ENCODE measurements around the gene NEDD9. TPM values are rescaled to one million over a fixed set of nuclear protein-coding genes. Genes with fewer than 3 reads are reported as not detected.
A peak's percentile ranks its signal among the peaks of the same experiment; 100 is the strongest.

Gene NEDD9
- total and polyA plus RNA-seq, 3 experiments from 2014 or later = 39.9 to 41.0 (median 40.2) TPM

DNA sequence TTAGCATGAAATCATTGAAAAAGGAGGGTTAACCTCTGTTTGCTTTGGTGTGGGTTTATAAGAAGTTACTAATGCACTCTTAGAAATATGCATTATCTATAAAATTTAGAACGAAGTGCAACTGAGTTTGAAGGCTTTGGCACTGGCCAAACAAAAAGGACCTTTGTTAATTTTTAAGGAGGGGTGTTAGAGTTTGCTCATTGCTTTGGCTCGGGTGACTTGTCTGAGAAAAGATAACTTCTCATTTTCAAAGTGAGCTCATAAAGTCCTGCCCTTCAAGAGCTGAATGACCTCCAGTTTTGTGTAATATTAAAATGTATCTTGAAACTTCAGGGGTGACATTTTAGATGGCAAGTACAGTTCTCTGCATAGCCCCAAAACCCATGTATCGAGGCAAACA lies 25.9 kb downstream of the NEDD9 start:
- Mint-ChIP-seq H3K27ac (peak overlapping the region in 6 of 8 donors; percentile 10 to 77 (median 60)), H3K4me3 (no peak overlapping the region), H3K36me3 (peaks cover 0 to 67% (median 28%) of the 10 kb centered on the region in 3 donors), H3K27me3 (no peaks in the 10 kb centered on the region), H3K4me1 (peaks cover 52 to 85% (median 73%) of the 10 kb centered on the region in 3 donors), H3K9me3 (no peaks in the 10 kb centered on the region)
- CTCF ChIA-PET = interaction anchor here (1.0 kb wide), 1 partner anchor 26 kb away, joined by 3 read pairs; no protein-coding TSS in a partner anchor
- H3K36me3 ChIP-seq (ENCODE audit: insufficient read depth, low read length) = peaks cover 5% of the 10 kb centered on the region
- H3K27me3 ChIP-seq (ENCODE audit: insufficient read depth, low read length, poor library complexity, severe bottlenecking) = no peaks in the 10 kb centered on the region
- no peak overlapping the region for H3K27ac ChIP-seq (ENCODE audit: low read depth, low read length)
- H3K4me3 ChIP-seq (ENCODE audit: low read length) = no peak overlapping the region
- peaks cover 28% of the 10 kb centered on the region for H3K4me1 ChIP-seq (ENCODE audit: insufficient read depth, low read length)
- POLR2A ChIA-PET = no interaction called here
- no peaks in the 10 kb centered on the region for H3K9me3 ChIP-seq (ENCODE audit: low read length)
- no peak for DNase-seq

DNA sequence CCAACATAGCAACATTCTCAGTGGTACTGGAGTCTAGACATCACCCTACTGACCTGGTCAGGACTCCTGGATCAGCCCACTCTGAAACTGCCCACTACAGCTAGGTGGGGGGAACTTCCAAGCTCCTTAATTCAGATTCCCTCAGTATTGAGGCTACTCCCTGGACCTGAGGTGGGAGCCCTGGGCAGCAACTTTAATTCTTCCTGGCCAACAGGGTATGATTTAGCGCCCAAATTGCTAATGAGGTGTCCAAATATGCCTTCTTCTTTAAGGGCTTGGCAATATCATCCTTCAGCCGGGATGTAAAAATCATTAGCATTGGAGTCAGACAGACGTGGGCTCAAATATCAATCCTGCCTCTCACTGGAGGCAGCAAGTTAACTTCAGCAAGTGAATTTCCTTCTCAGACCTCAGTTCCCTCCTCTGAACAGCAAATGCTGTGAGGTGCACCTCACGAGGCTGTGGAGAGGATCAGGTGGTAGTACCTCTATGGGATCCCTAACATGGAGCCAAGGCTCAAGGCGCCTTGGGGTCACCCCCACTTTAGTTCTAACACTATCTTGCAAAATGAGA lies 27.6 kb downstream of the NEDD9 start:
- H3K4me3 ChIP-seq (ENCODE audit: low read length) = no peak overlapping the region
- no peaks in the 10 kb centered on the region for H3K36me3 ChIP-seq (ENCODE audit: insufficient read depth, low read length)
- no peak overlapping the region for H3K27ac ChIP-seq (ENCODE audit: low read depth, low read length)
- peaks cover 0 to 61% (median 28%) of the 10 kb centered on the region in 3 donors for H3K36me3 Mint-ChIP-seq
- peak overlapping the region in 3 of 8 donors; percentile 38 to 74 (median 47) for H3K27ac Mint-ChIP-seq
- no peaks in the 10 kb centered on the region for H3K9me3 Mint-ChIP-seq
- no peaks in the 10 kb centered on the region for H3K27me3 ChIP-seq (ENCODE audit: insufficient read depth, low read length, poor library complexity, severe bottlenecking)
- no peaks in the 10 kb centered on the region for H3K27me3 Mint-ChIP-seq
- ChIA-PET CTCF (no interaction called here), POLR2A (no interaction called here)
- peaks cover 28% of the 10 kb centered on the region for H3K4me1 ChIP-seq (ENCODE audit: insufficient read depth, low read length)
- peaks cover 54 to 85% (median 72%) of the 10 kb centered on the region in 3 donors for H3K4me1 Mint-ChIP-seq
- no peak overlapping the region for H3K4me3 Mint-ChIP-seq
- DNase-seq = no peak
- no peaks in the 10 kb centered on the region for H3K9me3 ChIP-seq (ENCODE audit: low read length)

DNA sequence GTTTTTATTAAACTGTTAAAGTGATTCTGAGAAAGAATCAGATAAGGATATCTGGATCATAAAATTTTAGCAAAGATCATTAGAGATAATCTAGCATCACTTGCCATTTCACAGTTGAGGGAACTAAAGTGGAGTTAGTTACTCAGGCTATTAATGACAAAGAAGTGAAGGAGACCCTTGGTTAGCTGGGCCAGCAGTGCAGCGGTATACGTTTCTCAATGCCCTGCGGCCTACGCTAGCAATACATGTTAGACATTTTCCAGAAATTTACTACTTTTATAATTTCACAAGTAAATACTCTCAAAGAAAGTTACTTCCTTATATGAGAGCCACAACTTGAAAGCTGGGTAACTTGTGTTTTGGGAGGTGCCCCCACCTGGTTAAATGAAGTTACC lies 28.5 kb downstream of the NEDD9 start:
- no peak overlapping the region for H3K27ac ChIP-seq (ENCODE audit: low read depth, low read length)
- Mint-ChIP-seq H3K9me3 (no peaks in the 10 kb centered on the region), H3K36me3 (peaks cover 4 to 56% (median 26%) of the 10 kb centered on the region in 3 donors), H3K27ac (peak overlapping the region; percentile 61 to 96 (median 90)), H3K27me3 (no peaks in the 10 kb centered on the region), H3K4me1 (peaks cover 53 to 85% (median 73%) of the 10 kb centered on the region in 3 donors), H3K4me3 (peak overlapping the region in 2 of 7 donors; percentile 6 to 61)
- ChIA-PET POLR2A (no interaction called here), CTCF (no interaction called here)
- peaks cover 34% of the 10 kb centered on the region for H3K4me1 ChIP-seq (ENCODE audit: insufficient read depth, low read length)
- H3K36me3 ChIP-seq (ENCODE audit: insufficient read depth, low read length) = no peaks in the 10 kb centered on the region
- no peak for DNase-seq
- no peaks in the 10 kb centered on the region for H3K27me3 ChIP-seq (ENCODE audit: insufficient read depth, low read length, poor library complexity, severe bottlenecking)
- no peaks in the 10 kb centered on the region for H3K9me3 ChIP-seq (ENCODE audit: low read length)
- H3K4me3 ChIP-seq (ENCODE audit: low read length) = no peak overlapping the region

DNA sequence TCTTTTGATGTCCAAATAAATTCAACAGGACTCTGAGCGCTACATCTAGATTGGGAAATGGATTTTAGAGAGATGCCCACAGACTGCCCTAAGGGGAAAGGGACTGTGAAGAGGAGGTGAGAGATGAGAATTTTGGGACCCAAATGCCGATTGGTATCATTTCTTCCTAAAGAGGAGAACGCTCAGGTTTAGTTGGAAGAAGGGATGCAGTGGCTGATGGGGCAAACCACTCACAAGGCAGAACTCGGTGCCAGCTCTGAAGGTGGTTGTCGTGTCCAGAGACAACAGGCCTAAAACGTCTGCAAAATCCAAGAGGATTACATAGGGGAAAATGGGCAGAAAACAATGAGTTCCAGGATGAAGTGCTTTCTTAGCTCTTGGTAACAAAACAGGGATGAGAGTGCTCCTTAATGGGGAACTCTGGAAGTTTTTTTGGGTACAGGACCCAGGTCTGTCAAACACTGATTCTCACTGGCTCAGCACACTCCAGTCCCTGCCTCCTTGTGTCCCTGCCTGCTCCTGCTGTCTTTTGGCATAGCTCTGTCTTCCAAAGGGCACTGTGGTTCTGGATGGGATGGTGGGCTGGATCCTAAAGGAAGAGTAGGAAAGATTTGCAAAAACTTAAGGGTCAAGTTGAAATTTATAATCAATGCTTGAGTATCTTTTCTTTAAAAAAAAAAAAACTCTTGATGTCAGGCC lies 29.0 kb downstream of the NEDD9 start:
- Histone ChIP-seq H3K27ac (ENCODE audit: low read depth, low read length) (no peak overlapping the region), H3K4me3 (ENCODE audit: low read length) (no peak overlapping the region), H3K27me3 (ENCODE audit: insufficient read depth, low read length, poor library complexity, severe bottlenecking) (no peaks in the 10 kb centered on the region), H3K9me3 (ENCODE audit: low read length) (no peaks in the 10 kb centered on the region), H3K36me3 (ENCODE audit: insufficient read depth, low read length) (peaks cover 2% of the 10 kb centered on the region), H3K4me1 (ENCODE audit: insufficient read depth, low read length) (peaks cover 40% of the 10 kb centered on the region)
- DNase-seq = no peak
- Mint-ChIP-seq H3K27me3 (no peaks in the 10 kb centered on the region), H3K4me1 (peaks cover 57 to 87% (median 75%) of the 10 kb centered on the region in 3 donors), H3K27ac (peak overlapping the region; percentile 70 to 96 (median 93)), H3K36me3 (peaks cover 10 to 55% (median 31%) of the 10 kb centered on the region in 3 donors), H3K9me3 (no peaks in the 10 kb centered on the region), H3K4me3 (peak overlapping the region in 6 of 7 donors; percentile 26 to 77 (median 62))
- ChIA-PET CTCF (no interaction called here), POLR2A (no interaction called here)

DNA sequence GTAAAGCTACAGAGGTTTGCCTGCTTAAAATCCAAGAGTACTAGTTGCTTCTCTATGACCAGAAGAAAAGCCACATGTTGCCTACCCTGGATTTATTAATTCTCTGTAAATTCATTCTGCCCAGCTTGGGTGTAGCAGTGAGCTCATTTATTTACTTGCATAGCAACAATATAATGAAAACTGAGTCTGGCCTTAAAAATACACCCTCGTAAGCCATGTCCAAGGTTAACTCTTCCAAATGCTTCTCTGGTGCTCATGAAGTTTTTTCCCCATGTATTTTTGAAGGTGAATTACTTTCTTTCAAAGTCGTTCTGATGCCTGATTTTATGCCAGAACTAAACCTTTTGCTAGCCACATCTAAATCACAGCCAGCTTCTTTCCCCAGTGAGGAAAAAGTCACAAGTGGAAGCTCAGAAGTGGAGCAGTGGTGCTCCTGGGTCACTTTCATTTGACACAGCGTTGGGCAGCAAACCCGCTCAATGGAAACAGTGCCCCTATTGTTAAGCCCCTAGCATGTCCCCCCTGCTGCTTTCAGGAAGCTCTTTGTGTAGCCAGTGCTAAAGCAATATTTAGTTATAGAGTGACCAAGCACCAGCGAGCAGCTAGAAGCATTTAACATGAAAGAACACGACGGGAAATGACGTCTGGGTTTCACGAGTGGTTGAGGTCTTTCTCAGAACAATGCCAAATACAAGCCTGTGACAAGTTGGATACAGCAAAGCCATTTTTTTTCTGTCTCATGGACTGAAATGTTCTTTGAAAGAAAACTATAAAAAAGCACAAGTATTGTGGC lies 29.8 kb downstream of the NEDD9 start:
- Mint-ChIP-seq H3K9me3 (no peaks in the 10 kb centered on the region), H3K27me3 (no peaks in the 10 kb centered on the region), H3K36me3 (peaks cover 13 to 56% (median 35%) of the 10 kb centered on the region in 3 donors), H3K4me3 (peak overlapping the region; percentile 10 to 77 (median 61)), H3K27ac (peak overlapping the region; percentile 39 to 96 (median 93)), H3K4me1 (peaks cover 58 to 89% (median 77%) of the 10 kb centered on the region in 3 donors)
- H3K9me3 ChIP-seq (ENCODE audit: low read length) = no peaks in the 10 kb centered on the region
- ChIA-PET CTCF (interaction anchor here (0.9 kb wide), 1 partner anchor 30 kb away, joined by 3 read pairs; no protein-coding TSS in a partner anchor), POLR2A (no interaction called here)
- peak in 1 of 5 donors; percentile 50 for DNase-seq
- peaks cover 4% of the 10 kb centered on the region for H3K36me3 ChIP-seq (ENCODE audit: insufficient read depth, low read length)
- no peak overlapping the region for H3K27ac ChIP-seq (ENCODE audit: low read depth, low read length)
- no peaks in the 10 kb centered on the region for H3K27me3 ChIP-seq (ENCODE audit: insufficient read depth, low read length, poor library complexity, severe bottlenecking)
- H3K4me3 ChIP-seq (ENCODE audit: low read length) = no peak overlapping the region
- peaks cover 40% of the 10 kb centered on the region for H3K4me1 ChIP-seq (ENCODE audit: insufficient read depth, low read length)

DNA sequence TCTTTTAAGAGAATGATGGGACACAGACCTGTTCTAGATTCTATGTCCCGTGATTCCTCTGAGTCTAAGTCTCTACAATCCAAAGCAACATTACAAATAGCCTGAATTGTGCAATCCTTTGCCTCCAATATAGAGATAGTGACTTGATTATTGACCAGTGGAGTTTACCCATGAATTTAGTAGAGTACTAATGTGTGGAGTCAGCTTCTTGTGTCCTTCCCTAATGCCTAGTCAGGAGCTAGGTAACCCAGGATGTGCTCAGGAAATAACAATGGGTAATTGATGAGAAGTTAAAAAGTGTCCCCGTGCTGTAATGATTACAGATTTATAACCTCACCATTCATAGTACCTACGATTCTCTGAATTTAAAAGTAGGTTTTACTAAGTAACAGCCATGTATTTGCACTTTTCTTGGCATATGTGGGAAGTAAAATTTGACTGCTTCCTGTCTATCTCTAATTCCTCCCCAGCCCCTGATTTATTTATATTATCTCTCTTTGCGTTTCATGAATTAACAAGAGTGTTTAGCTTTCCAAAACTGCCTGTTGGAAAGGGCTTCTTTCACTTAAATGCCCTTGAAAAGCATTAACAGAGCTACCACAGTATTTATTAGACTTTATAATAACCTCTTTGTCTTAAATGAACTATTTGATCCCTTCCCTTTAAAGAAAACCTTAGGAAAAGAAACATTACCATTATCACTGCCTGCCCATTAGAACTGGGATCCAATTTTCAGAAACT lies 30.5 kb downstream of the NEDD9 start:
- peak overlapping the region in 5 of 8 donors; percentile 23 to 95 (median 56) for H3K27ac Mint-ChIP-seq
- DNase-seq = no peak

DNA sequence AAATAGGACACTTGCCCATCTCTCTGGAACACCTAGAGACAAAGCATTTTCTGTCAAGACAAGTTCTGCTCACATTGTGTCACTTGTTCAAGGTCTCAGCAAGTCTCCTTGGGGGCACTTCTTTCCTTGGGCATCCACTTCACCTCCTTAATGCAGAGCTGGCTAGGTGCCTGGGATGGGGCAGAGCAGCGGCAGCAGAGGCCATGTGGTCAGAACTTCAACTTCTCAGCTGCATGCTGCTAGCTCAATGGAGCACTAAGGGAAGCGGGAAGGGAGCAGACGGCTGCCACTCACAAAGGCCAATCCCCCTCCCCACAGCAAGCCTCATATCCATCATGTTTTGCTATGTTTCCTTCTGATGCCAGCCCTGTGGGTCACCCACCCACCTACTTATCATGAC lies 31.5 kb downstream of the NEDD9 start:
- no peak overlapping the region for H3K27ac ChIP-seq (ENCODE audit: low read depth, low read length)
- H3K9me3 ChIP-seq (ENCODE audit: low read length) = no peaks in the 10 kb centered on the region
- no peak overlapping the region for H3K4me3 ChIP-seq (ENCODE audit: low read length)
- DNase-seq = no peak
- no peaks in the 10 kb centered on the region for H3K27me3 Mint-ChIP-seq
- peaks cover 19 to 55% (median 27%) of the 10 kb centered on the region in 3 donors for H3K36me3 Mint-ChIP-seq
- no peaks in the 10 kb centered on the region for H3K27me3 ChIP-seq (ENCODE audit: insufficient read depth, low read length, poor library complexity, severe bottlenecking)
- H3K4me1 ChIP-seq (ENCODE audit: insufficient read depth, low read length) = peaks cover 40% of the 10 kb centered on the region
- H3K4me3 Mint-ChIP-seq = peak overlapping the region in 1 of 7 donors; percentile 20
- H3K4me1 Mint-ChIP-seq = peaks cover 55 to 84% (median 73%) of the 10 kb centered on the region in 3 donors
- H3K27ac Mint-ChIP-seq = peak overlapping the region in 4 of 8 donors; percentile 17 to 84 (median 58)
- H3K9me3 Mint-ChIP-seq = no peaks in the 10 kb centered on the region
- peaks cover 4% of the 10 kb centered on the region for H3K36me3 ChIP-seq (ENCODE audit: insufficient read depth, low read length)
- CTCF ChIA-PET = no interaction called here
- POLR2A ChIA-PET = no interaction called here

More for the DNA sequence above, 30.5 kb downstream of the NEDD9 start:
- Histone ChIP-seq H3K4me3 (ENCODE audit: low read length) (no peak overlapping the region), H3K9me3 (ENCODE audit: low read length) (no peaks in the 10 kb centered on the region), H3K36me3 (ENCODE audit: insufficient read depth, low read length) (peaks cover 4% of the 10 kb centered on the region), H3K4me1 (ENCODE audit: insufficient read depth, low read length) (peaks cover 40% of the 10 kb centered on the region), H3K27me3 (ENCODE audit: insufficient read depth, low read length, poor library complexity, severe bottlenecking) (no peaks in the 10 kb centered on the region), H3K27ac (ENCODE audit: low read depth, low read length) (no peak overlapping the region)
- peak overlapping the region in 1 of 7 donors; percentile 36 for H3K4me3 Mint-ChIP-seq
- H3K4me1 Mint-ChIP-seq = peaks cover 55 to 88% (median 77%) of the 10 kb centered on the region in 3 donors
- no peaks in the 10 kb centered on the region for H3K9me3 Mint-ChIP-seq
- peaks cover 18 to 55% (median 29%) of the 10 kb centered on the region in 3 donors for H3K36me3 Mint-ChIP-seq
- POLR2A ChIA-PET = no interaction called here
- no peaks in the 10 kb centered on the region for H3K27me3 Mint-ChIP-seq
- CTCF ChIA-PET = interaction anchor here (0.9 kb wide), 1 partner anchor 29 kb away, joined by 3 read pairs; no protein-coding TSS in a partner anchor

Data from CD8-positive, alpha-beta memory T cell (primary cell).